Measurements from ENCODE around the gene KIF26A.

- TF ChIP-seq, protein P1, sequence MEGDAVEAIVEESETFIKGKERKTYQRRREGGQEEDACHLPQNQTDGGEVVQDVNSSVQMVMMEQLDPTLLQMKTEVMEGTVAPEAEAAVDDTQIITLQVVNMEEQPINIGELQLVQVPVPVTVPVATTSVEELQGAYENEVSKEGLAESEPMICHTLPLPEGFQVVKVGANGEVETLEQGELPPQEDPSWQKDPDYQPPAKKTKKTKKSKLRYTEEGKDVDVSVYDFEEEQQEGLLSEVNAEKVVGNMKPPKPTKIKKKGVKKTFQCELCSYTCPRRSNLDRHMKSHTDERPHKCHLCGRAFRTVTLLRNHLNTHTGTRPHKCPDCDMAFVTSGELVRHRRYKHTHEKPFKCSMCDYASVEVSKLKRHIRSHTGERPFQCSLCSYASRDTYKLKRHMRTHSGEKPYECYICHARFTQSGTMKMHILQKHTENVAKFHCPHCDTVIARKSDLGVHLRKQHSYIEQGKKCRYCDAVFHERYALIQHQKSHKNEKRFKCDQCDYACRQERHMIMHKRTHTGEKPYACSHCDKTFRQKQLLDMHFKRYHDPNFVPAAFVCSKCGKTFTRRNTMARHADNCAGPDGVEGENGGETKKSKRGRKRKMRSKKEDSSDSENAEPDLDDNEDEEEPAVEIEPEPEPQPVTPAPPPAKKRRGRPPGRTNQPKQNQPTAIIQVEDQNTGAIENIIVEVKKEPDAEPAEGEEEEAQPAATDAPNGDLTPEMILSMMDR (IDR thresholded peaks at IDR 0.05) = no peak
- no peak for TF ChIP-seq POLR2A (IDR thresholded peaks at IDR 0.05)
Observed at GRCh38 chr14:104135121-104135903, 3.1 kb upstream of the KIF26A start.

Measured in lower leg skin (tissue), 3 donors.